Non-pigmented ciliary epithelial cell (primary cell): Measurements from ENCODE around the gene M1AP.
"Not testable (repeated sequence)": the region's sequence is repeated elsewhere in the genome, so short reads cannot be mapped to it uniquely, and the experiment has no call there.

ENCODE experiments used
- DNase-seq: peaks from one replicate; pipeline ENCODE4 v3.0.0-alpha.2; 2010; ENCODE audit warnings: low read depth

M1AP gene

GRCh38 chr2:74564222-74564621 is 83.9 kb downstream of the M1AP start:
- no peak for DNase-seq

GRCh38 chr2:74562126-74562775 is 85.9 kb downstream of the M1AP start:
- no peak for DNase-seq

- DNase-seq: not testable (repeated sequence)
Measured at GRCh38 chr2:74561022-74561421, 87.1 kb downstream of the M1AP start.

DNA sequence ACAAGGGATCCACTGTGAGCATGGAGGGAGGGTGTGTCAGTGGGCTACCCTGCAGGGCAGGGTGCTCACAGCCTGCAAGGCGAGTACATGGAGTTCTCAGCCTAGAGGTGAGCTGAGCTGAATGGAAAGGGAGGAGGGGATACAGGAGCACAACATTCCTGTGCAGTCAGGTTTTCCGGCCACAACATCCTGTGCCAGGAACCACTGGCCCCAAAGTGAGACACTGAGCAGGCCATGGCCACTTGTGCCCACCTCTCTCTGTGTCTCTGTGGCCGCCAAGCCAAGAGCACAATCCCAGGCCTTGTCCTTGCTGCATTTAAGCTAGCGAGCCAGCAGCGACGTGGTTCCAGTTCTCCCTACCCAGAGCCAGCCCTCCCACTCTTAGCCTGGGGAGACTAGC is 87.5 kb downstream of the M1AP start:
- no peak for DNase-seq

GRCh38 chr2:74559912-74560311 is 88.2 kb downstream of the M1AP start:
- no peak for DNase-seq

- DNase-seq: no peak
Measured at GRCh38 chr2:74558284-74559230, 89.6 kb downstream of the M1AP start.

- no peak for DNase-seq
Measured at GRCh38 chr2:74556831-74557370, 91.2 kb downstream of the M1AP start.

DNA sequence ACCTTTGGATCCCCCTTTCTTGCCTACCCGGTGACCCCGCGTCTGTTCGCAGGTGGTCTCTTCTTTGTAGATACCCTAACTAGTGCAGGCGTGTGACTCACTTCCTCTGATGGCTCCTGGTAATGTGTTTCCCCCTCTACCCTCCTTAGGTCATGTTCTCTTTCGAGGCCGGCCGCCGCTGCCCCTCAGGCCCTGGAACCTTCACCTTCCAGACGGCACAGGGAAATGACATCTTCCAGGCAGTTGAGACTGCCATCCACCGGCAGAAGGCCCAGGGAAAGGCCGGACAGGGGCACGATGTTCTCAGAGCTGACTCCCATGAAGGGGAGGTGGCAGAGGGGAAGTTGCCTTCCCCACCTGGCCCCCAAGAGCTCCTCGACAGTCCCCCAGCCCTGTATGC is 92.0 kb downstream of the M1AP start:
- no peak for DNase-seq

DNA sequence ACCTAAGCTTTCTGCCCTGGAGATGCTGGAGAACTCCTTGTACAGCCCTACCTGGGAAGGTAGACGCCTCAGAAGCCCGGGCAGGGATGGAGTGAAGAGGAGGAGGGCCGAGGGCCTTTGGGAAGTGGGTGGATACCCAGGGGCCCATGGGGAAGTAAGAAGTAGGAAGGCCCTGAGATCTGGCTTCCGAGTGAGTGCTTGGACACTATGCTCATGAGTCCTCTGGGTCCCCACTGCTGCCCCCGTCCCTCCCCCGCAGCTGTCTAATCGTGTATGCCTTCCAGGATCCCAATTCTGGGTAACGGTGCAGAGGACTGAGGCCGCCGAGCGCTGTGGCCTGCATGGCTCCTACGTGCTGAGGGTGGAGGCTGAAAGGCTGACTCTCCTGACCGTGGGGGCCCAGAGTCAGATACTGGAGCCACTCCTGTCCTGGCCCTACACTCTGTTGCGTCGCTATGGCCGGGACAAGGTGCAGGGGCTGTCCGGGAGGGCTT is 92.5 kb downstream of the M1AP start:
- no peak for DNase-seq

DNA sequence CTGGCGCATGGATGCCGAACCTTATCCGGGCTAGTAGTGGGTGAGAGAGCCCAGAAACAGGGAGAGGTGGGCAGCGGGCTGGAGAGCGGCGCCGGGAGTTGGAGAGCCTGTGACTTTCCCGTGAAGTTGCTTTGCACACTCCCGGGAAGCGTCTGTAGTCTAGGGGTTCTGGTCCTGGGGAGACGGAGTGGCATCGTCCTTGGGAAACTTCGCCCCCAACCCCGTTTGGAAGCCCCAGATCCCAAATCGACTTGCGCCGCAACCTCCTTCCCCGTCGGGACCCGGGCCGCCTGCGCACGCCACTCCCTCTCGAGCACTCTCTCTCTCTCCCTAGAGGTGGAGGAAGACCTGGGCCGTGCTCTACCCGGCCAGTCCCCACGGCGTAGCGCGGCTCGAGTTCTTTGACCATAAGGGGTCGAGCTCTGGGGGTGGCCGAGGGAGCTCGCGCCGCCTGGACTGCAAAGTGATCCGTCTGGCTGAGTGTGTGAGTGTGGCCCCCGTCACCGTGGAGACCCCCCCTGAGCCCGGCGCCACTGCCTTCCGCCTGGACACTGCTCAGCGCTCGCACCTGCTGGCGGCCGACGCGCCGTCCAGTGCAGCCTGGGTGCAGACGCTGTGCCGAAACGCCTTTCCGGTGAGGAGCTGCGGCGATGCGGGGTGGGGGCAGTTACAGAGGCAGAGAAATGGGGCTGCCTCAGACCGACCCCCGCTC is 93.2 kb downstream of the M1AP start:
- no peak for DNase-seq

GRCh38 chr2:74553892-74554819 is 94.0 kb downstream of the M1AP start, which contains the start of the genes DOK1 and LOXL3:
Gene DOK1 (plus strand): TSS chr2:74554720. CDS start chr2:74554755, 35 bp downstream.
Gene LOXL3 (minus strand): TSS chr2:74553942. CDS start chr2:74552634, 1,308 bp downstream.
- no peak for DNase-seq

DNA sequence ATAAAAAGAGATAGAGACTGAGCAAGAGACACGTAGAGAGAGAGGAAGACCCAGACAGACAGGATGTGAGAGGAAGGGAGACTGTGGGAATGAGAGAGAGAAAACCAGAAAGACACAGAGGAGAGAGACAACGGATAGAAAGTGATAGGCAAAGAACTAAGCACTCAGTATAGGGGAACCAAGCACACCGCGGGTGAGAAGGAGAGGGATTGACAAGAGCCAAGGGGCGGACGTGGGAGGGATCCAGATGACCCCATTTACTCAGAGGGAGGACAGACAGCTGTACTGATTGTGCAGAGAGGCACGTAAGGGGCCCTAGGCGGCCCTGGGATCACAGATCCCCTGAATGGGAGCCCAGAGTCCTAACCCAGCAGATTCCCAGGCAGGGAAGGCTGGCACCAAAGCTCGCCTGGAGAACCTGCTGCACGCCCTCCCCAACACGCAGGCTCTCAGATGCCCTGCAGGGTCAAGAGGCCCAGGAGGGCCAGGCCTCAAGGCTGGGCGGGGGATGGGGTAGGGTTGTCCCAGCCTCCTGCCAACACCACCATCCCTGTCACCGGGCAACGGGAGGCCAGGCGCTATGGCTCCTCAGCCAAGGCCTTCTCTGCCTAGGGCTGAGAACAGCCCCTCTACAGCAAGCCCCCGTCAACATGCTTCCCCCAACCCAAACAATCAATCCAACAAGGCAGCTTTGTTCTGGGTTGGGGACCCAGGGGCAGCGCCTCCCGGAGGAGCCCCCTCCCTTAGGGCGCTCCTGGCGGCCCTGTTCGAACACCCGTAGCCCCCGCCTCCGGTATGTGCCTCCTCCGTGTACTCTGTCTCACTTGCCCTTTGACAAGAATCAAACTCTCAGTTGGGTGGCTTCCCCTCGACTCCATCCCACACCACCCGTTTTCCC is 95.0 kb downstream of the M1AP start:
- DNase-seq: no peak

- no peak for DNase-seq
Measured at GRCh38 chr2:74551942-74552913, 95.9 kb downstream of the M1AP start.

GRCh38 chr2:74551530-74551929 is 96.6 kb downstream of the M1AP start:
- DNase-seq: no peak

GRCh38 chr2:74550231-74550630 is 97.9 kb downstream of the M1AP start:
- no peak for DNase-seq

GRCh38 chr2:74548900-74549826 is 99.0 kb downstream of the M1AP start:
- no peak for DNase-seq

GRCh38 chr2:74548285-74548899 is 99.7 kb downstream of the M1AP start:
- no peak for DNase-seq
